PC-9 (cell line): Measurements from ENCODE around the gene CDH13. TPM values are rescaled to one million over a fixed set of nuclear protein-coding genes. Genes with fewer than 3 reads are reported as not detected.

Source experiments
- BruUV-seq: library from RNA; stranded (reverse); fragments of 400-500 nt; replicated peaks from 2 replicates; lab custom pipeline; 2021; lab: Mats Ljungman, UMichigan
- CTCF ChIA-PET: fragments of 300-600 bp; sonication (Branson Sonifier 250); formaldehyde crosslinking; loops from one replicate; lab custom pipeline; 2022; ENCODE audit warnings: antibody characterized with exemption; lab: Charles Lee
- POLR2A ChIA-PET: fragments of 300-600 bp; sonication (Branson Sonifier 250); formaldehyde crosslinking; loops from one replicate; lab custom pipeline; 2022; ENCODE audit warnings: antibody characterized with exemption; ENCODE audit not compliant: unreplicated experiment; lab: Charles Lee
- DNase-seq, 2 experiments: peaks; one replicate each; pipeline versions ENCODE4 v3.0.0 to v3.0.0-alpha.2; 2015 to 2022; ENCODE audit warnings: mixed read lengths in 1 of 2
- H2AFZ ChIP-seq: fragments of 200-600 bp; sonication (generic); 2 replicates; pipeline ENCODE4 v1.8.1; 2017; ENCODE audit warnings: antibody characterized with exemption
- H3F3A ChIP-seq: fragments of 200-600 bp; sonication (generic); 2 replicates; pipeline ENCODE4 v1.8.1; 2017; ENCODE audit warnings: antibody characterized with exemption, mild to moderate bottlenecking, low read depth; ENCODE audit not compliant: insufficient read depth
- H3K27ac ChIP-seq: fragments of 200-600 bp; sonication (generic); 2 replicates; pipeline ENCODE4 v1.6.1; 2016; ENCODE audit warnings: mixed run types
- H3K27me3 ChIP-seq: fragments of 200-600 bp; sonication (generic); 2 replicates; pipeline ENCODE4 v1.6.1; 2016; ENCODE audit warnings: low read depth, mixed run types; ENCODE audit not compliant: insufficient read depth
- H3K36me3 ChIP-seq: fragments of 200-600 bp; sonication (generic); 2 replicates; pipeline ENCODE4 v1.6.1; 2016; ENCODE audit warnings: low read depth, mixed run types
- H3K4me1 ChIP-seq: fragments of 200-600 bp; sonication (generic); replicated peaks from 2 replicates; pipeline ENCODE4 v1.6.1; 2016; ENCODE audit warnings: mixed run types; ENCODE audit not compliant: insufficient read depth
- H3K4me2 ChIP-seq: fragments of 200-600 bp; sonication (generic); 2 replicates; pipeline ENCODE4 v1.6.1; 2017; ENCODE audit warnings: mixed run types
- H3K4me3 ChIP-seq: fragments of 200-600 bp; sonication (generic); 2 replicates; pipeline ENCODE4 v1.6.1; 2016; ENCODE audit warnings: mixed run types
- H3K79me2 ChIP-seq: fragments of 200-600 bp; sonication (generic); 2 replicates; pipeline ENCODE4 v1.6.1; 2017; ENCODE audit warnings: low read depth, mixed run types
- H3K9me2 ChIP-seq: fragments of 200-600 bp; sonication (generic); 2 replicates; pipeline ENCODE4 v1.8.1; 2017; ENCODE audit warnings: mild to moderate bottlenecking; ENCODE audit not compliant: insufficient read depth
- H3K9me3 ChIP-seq: fragments of 200-600 bp; sonication (generic); 2 replicates; pipeline ENCODE4 v1.8.1; 2016; ENCODE audit warnings: low read depth; ENCODE audit not compliant: insufficient read depth
- H4K20me1 ChIP-seq: fragments of 200-600 bp; sonication (generic); 2 replicates; pipeline ENCODE4 v1.8.1; 2017; ENCODE audit not compliant: insufficient read depth
- EZH2 ChIP-seq: fragments of 200-600 bp; sonication (generic); IDR thresholded peaks from 2 replicates; pipeline ENCODE4 v1.8.0; 2017; ENCODE audit warnings: antibody characterized with exemption, low read depth
- intact Hi-C: fragments of 100-400 bp; cut with micrococcal nuclease; formaldehyde crosslinking; loops from one replicate; pipeline ENCODE4 v1.10.0; 2022; ENCODE audit not compliant: unreplicated experiment
- total RNA-seq: library from RNA; stranded (reverse); gene quantifications from 2 replicates; pipeline ENCODE4 v1.2.3, GENCODE V29; 2021
- TF ChIP-seq, protein P1 (sequence below): fragments of 200-600 bp; sonication (generic); conservative IDR thresholded peaks from 2 replicates; pipeline ENCODE4 v1.6.1; 2017; ENCODE audit warnings: mixed run types, antibody characterized with exemption, mild to moderate bottlenecking, moderate library complexity

The CDH13 gene
- total RNA-seq, 1 experiment from 2014 or later, result 0.24 TPM

DNA sequence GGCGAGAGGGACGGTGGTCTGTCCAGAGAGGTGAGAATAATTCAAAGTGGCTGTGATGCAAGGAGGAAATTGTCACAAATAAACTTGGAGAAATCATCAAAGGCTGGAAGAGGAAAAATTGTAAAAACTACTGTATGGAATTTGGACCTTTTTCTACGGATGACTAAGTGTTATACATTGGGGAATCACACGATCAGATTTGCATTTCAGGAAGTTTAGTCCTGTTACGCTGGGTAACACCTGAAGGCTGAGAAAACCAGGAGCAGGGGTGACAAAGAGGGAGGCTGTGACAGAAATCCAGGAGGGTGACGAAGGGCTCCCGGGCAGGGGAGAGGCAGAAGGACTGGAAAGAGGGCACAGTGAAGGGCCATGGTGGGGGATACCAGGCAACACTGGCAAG lies 511.7 kb downstream of the CDH13 start:
- intact Hi-C loops, result no loop called here
- no peak overlapping the region for H3K4me3 ChIP-seq
- H3K79me2 ChIP-seq, result no peaks in the 10 kb centered on the region
- no peaks in the 10 kb centered on the region for H3K9me3 ChIP-seq
- no TSS peak for BruUV-seq
- POLR2A ChIA-PET, result no interaction called here
- H3K4me1 ChIP-seq, result no peaks in the 10 kb centered on the region; the same call in 1 of the 2 replicates
- no peak overlapping the region for H2AFZ ChIP-seq
- DNase-seq, result no peak
- H3K4me2 ChIP-seq, result no peak overlapping the region
- H3K27me3 ChIP-seq, result peaks cover 49% of the 10 kb centered on the region
- TF ChIP-seq, protein P1, sequence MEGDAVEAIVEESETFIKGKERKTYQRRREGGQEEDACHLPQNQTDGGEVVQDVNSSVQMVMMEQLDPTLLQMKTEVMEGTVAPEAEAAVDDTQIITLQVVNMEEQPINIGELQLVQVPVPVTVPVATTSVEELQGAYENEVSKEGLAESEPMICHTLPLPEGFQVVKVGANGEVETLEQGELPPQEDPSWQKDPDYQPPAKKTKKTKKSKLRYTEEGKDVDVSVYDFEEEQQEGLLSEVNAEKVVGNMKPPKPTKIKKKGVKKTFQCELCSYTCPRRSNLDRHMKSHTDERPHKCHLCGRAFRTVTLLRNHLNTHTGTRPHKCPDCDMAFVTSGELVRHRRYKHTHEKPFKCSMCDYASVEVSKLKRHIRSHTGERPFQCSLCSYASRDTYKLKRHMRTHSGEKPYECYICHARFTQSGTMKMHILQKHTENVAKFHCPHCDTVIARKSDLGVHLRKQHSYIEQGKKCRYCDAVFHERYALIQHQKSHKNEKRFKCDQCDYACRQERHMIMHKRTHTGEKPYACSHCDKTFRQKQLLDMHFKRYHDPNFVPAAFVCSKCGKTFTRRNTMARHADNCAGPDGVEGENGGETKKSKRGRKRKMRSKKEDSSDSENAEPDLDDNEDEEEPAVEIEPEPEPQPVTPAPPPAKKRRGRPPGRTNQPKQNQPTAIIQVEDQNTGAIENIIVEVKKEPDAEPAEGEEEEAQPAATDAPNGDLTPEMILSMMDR, result no peak
- no peak for TF ChIP-seq EZH2
- H3F3A ChIP-seq, result no peaks in the 10 kb centered on the region
- no peaks in the 10 kb centered on the region for H4K20me1 ChIP-seq
- no peaks in the 10 kb centered on the region for H3K9me2 ChIP-seq
- H3K27ac ChIP-seq, result no peak overlapping the region
- H3K36me3 ChIP-seq, result no peaks in the 10 kb centered on the region
- CTCF ChIA-PET, result no interaction called here

DNA sequence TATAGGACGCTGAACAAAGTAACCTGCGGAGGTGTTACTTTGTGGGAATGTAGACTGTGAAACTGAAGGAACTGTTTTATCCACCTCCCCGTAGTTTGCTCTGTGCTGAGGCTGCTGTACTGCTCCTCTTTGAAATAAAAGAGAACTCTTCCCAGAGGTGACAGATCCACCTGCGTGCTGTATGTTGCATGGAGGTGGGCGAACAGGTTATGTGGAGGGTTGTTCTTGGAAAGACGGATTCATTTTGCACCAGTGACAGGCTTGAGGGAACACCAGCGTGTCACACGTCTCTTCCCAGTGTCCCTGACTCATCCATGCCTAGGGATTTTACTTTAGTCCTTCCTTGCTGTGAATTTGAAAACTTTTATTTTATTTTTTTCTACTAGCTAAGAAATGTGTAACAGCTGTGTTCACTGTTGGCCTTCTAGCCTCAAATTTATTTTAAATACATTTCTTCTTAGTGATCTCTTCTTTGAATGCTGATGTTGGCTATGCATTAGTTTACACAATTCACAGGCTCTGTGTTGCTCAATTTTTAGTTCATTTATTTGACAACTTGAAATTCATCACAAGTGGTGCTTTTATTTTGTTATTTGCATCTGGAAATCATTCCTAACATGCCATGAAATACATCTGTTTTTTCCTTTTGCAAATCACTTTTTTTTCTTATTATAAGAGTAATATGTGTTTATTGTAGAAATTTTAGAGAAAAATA lies 512.4 kb downstream of the CDH13 start:
- intact Hi-C loops, result no loop called here
- ChIA-PET POLR2A (no interaction called here), CTCF (no interaction called here)
- Histone ChIP-seq H3F3A (no peaks in the 10 kb centered on the region), H3K4me1 (no peaks in the 10 kb centered on the region; the same call in 1 of the 2 replicates), H3K9me3 (no peaks in the 10 kb centered on the region), H3K36me3 (no peaks in the 10 kb centered on the region), H3K9me2 (no peaks in the 10 kb centered on the region), H3K27me3 (peaks cover 51% of the 10 kb centered on the region), H4K20me1 (no peaks in the 10 kb centered on the region), H3K27ac (no peak overlapping the region), H3K4me2 (no peak overlapping the region), H3K79me2 (no peaks in the 10 kb centered on the region), H2AFZ (no peak overlapping the region), H3K4me3 (no peak overlapping the region)
- BruUV-seq, result no TSS peak
- TF ChIP-seq, protein P1, result no peak
- no peak for DNase-seq

DNA sequence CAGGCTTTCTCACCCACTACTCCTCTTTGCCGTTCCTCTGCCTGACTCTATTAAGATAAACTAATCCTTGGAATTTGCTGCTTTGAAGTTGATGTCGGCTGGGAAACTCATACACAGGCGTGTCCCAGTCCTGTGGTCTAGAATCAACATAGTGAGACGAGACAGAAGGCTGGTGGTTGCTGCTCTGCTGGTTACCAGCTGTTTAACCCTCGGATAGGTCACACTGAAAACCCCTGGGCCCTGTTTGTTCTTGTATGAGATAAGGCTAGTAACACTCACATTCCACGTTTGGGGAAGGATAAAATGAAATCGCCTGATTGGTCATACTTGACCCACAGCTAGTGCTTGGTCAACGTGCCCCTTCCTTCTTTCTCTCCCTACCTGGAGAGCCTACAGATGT lies 517.0 kb downstream of the CDH13 start:
- H3K9me3 ChIP-seq, result no peaks in the 10 kb centered on the region
- no peaks in the 10 kb centered on the region for H3K9me2 ChIP-seq
- TF ChIP-seq, protein P1, result no peak
- no peak for TF ChIP-seq EZH2
- no peak for DNase-seq
- intact Hi-C loops, result no loop called here
- no peaks in the 10 kb centered on the region for H4K20me1 ChIP-seq
- no peaks in the 10 kb centered on the region for H3K4me1 ChIP-seq
- H3K36me3 ChIP-seq, result no peaks in the 10 kb centered on the region
- no peak overlapping the region for H2AFZ ChIP-seq
- BruUV-seq, result no TSS peak
- ChIA-PET POLR2A (no interaction called here), CTCF (no interaction called here)
- H3K4me3 ChIP-seq, result no peak overlapping the region
- H3K27ac ChIP-seq, result no peak overlapping the region
- peaks cover 39% of the 10 kb centered on the region for H3K27me3 ChIP-seq
- no peaks in the 10 kb centered on the region for H3F3A ChIP-seq
- H3K4me2 ChIP-seq, result no peak overlapping the region
- no peaks in the 10 kb centered on the region for H3K79me2 ChIP-seq
